GM12892 (cell line): Measurements from ENCODE around the gene NGFR.

Source experiments
- POLR2A ChIP-seq: IDR thresholded peaks from 2 replicates; pipeline ENCODE4 v1.6.1; 2011; ENCODE audit warnings: low read depth, low read length, control low read depth
- POLR2AphosphoS5 ChIP-seq: IDR thresholded peaks from 2 replicates; pipeline ENCODE4 v1.6.1; 2011; ENCODE audit warnings: low read depth, low read length, control low read depth

GRCh38 chr17:49548506-49549310 is 53.6 kb downstream of the NGFR start:
- no peak for TF ChIP-seq POLR2A
- TF ChIP-seq POLR2AphosphoS5, result no peak
